Measurements from ENCODE around the gene RBPJL.

DNA sequence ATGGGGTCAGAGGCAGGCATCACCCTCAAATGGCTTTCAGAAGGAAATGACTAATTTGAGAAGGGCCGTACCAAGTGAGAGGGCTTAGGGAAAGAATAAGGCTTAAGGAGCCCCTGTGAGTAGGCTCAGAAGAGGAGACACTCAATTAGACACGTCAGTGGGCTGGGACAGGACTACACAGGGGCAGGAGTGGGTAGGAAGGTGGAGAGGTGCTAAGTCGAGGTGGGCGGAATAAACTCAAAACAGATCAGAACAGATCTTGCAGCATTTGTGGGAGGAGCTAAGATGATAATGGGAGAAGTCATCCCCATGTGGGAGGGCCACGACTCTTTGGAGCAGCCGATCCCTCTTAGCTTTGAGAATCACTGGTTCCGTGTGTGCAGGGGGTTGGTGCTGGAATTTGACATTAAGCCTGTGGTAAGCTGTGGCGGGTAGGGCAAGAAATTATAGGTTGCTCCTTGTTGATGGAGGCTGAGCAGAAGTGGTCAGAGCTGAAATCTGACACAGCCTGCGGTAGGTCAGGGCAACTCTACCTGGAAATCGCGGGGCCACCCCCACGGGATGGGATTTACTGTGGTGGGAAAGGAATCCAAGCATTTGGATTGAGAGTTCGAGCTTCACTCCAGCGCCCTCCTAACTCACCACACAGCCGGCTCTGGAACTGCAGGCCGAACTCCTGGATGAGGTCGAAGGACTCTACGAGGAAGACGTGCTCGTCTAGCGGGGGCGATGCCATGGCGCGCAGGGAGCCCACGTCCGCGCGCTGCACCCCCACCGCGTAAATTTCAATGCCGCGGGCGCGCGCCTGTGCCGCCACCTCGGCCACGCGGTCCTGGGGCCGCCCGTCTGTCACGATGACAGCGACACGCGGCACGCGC lies 2.8 kb upstream of the RBPJL start:
- TF ChIP-seq, protein P1, sequence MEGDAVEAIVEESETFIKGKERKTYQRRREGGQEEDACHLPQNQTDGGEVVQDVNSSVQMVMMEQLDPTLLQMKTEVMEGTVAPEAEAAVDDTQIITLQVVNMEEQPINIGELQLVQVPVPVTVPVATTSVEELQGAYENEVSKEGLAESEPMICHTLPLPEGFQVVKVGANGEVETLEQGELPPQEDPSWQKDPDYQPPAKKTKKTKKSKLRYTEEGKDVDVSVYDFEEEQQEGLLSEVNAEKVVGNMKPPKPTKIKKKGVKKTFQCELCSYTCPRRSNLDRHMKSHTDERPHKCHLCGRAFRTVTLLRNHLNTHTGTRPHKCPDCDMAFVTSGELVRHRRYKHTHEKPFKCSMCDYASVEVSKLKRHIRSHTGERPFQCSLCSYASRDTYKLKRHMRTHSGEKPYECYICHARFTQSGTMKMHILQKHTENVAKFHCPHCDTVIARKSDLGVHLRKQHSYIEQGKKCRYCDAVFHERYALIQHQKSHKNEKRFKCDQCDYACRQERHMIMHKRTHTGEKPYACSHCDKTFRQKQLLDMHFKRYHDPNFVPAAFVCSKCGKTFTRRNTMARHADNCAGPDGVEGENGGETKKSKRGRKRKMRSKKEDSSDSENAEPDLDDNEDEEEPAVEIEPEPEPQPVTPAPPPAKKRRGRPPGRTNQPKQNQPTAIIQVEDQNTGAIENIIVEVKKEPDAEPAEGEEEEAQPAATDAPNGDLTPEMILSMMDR (IDR thresholded peaks at IDR 0.05), result no peak
- no peak for TF ChIP-seq POLR2A (IDR thresholded peaks at IDR 0.05)
